Chondrocyte (in vitro differentiated cells): ENCODE results near the gene PIK3C2B. TPM values are rescaled to one million over a fixed set of nuclear protein-coding genes. Genes with fewer than 3 reads are reported as not detected.

ENCODE experiments used
- DNase-seq: peaks from one replicate; pipeline ENCODE4 v3.0.0; 2021; ENCODE audit warnings: mixed read lengths, low spot score
- H3K27ac Mint-ChIP-seq: one replicate; pipeline ENCODE4 v1.8.0; 2021; ENCODE audit warnings: mild to moderate bottlenecking, moderate library complexity, mixed read lengths; ENCODE audit not compliant: unreplicated experiment
- H3K27me3 Mint-ChIP-seq: 2 replicates; pipeline ENCODE4 v1.8.0; 2021; ENCODE audit warnings: low read depth, mixed read lengths
- H3K36me3 Mint-ChIP-seq: 2 replicates; pipeline ENCODE4 v1.8.0; 2021; ENCODE audit warnings: low read depth, mixed read lengths
- H3K4me1 Mint-ChIP-seq: 2 replicates; pipeline ENCODE4 v1.8.0; 2021; ENCODE audit warnings: low read depth, mild to moderate bottlenecking, mixed read lengths
- H3K4me3 Mint-ChIP-seq: one replicate; pipeline ENCODE4 v1.8.0; 2021; ENCODE audit warnings: mild to moderate bottlenecking, moderate library complexity, mixed read lengths; ENCODE audit not compliant: unreplicated experiment
- H3K9me3 Mint-ChIP-seq: 2 replicates; pipeline ENCODE4 v1.8.0; 2021; ENCODE audit warnings: low read depth, mixed read lengths
- total RNA-seq: library from RNA; stranded (reverse); gene quantifications from 3 replicates; pipeline ENCODE4 v1.2.1, GENCODE V29; 2021
- TF ChIP-seq, protein P1 (sequence below): fragments of 200-600 bp; sonication (generic); IDR thresholded peaks from 2 replicates; pipeline ENCODE4 v1.5.0; 2021; ENCODE audit warnings: antibody characterized with exemption, mild to moderate bottlenecking, moderate library complexity

PIK3C2B gene
- total RNA-seq, 1 donor from 2014 or later, result 19.5 TPM

DNA sequence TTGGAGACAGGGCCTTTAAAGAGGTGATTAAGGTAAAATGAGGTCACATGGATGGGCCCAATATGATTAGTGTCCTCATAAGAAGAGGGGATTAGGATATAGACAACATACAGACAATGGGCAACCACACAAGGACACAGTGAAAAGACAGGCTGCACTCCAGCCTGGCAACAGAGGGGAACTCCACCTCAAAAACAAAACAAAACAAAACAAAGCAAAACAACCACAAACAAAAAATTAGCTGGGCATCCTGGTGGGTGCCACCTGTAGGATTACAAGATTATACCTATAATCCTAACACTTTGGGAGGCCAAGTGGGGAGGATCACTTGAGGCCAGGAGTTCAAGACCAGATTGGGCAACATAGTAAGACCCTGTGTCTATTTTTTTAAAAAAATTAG is 16.8 kb upstream of the PIK3C2B start:
- H3K4me3 Mint-ChIP-seq, result no peak overlapping the region
- H3K9me3 Mint-ChIP-seq, result no peaks in the 10 kb centered on the region
- H3K27ac Mint-ChIP-seq, result no peak overlapping the region
- H3K36me3 Mint-ChIP-seq, result no peaks in the 10 kb centered on the region
- TF ChIP-seq, protein P1, sequence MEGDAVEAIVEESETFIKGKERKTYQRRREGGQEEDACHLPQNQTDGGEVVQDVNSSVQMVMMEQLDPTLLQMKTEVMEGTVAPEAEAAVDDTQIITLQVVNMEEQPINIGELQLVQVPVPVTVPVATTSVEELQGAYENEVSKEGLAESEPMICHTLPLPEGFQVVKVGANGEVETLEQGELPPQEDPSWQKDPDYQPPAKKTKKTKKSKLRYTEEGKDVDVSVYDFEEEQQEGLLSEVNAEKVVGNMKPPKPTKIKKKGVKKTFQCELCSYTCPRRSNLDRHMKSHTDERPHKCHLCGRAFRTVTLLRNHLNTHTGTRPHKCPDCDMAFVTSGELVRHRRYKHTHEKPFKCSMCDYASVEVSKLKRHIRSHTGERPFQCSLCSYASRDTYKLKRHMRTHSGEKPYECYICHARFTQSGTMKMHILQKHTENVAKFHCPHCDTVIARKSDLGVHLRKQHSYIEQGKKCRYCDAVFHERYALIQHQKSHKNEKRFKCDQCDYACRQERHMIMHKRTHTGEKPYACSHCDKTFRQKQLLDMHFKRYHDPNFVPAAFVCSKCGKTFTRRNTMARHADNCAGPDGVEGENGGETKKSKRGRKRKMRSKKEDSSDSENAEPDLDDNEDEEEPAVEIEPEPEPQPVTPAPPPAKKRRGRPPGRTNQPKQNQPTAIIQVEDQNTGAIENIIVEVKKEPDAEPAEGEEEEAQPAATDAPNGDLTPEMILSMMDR, result no peak
- H3K27me3 Mint-ChIP-seq, result no peaks in the 10 kb centered on the region
- H3K4me1 Mint-ChIP-seq, result peaks cover 13% of the 10 kb centered on the region
- no peak for DNase-seq

GRCh38 chr1:204509186-204509635 is 14.6 kb upstream of the PIK3C2B start:
- no peaks in the 10 kb centered on the region for H3K27me3 Mint-ChIP-seq
- no peaks in the 10 kb centered on the region for H3K9me3 Mint-ChIP-seq
- TF ChIP-seq, protein P1, result no peak
- peaks cover 18% of the 10 kb centered on the region for H3K4me1 Mint-ChIP-seq
- H3K27ac Mint-ChIP-seq, result no peak overlapping the region
- no peak for DNase-seq
- H3K36me3 Mint-ChIP-seq, result no peaks in the 10 kb centered on the region
- H3K4me3 Mint-ChIP-seq, result no peak overlapping the region

DNA sequence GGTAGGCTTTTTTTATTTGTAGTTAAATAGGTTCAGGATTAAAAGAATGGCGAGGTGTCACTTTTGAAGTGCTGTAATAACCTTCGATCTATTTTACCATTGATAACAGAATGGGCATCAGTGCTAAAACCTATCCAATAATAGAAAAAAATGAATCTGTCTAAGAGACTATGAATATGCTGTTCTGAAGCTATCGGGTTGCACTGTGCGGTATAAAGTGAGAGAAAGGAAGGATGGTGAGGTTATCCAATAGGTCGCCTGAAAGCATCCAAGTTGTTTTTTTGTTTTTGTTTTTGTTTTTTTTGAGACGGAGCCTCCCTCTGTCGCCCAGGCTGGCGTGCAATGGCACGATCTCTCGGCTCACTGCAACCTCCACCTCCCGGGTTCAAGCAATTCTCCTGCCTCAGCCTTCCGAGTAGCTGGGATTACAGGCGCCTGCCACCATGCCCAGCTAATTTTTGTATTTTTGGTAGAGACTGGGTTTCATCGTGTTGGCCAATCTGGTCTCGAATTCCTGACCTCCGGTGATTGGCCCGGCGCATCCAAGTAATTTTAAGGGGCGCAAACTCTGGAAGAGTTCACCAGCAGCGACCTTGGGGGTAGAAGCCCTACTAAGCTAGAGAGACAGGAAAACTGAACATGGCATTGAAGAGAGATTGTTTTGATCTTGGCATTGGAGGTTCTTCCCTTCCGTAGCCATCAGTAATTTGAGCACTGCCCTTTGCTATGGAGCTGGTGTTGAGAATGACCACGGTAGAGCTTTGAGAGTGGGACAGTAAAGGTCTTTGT is 12.9 kb upstream of the PIK3C2B start:
- Mint-ChIP-seq H3K27me3 (no peaks in the 10 kb centered on the region), H3K4me1 (peaks cover 21% of the 10 kb centered on the region), H3K36me3 (no peaks in the 10 kb centered on the region), H3K9me3 (no peaks in the 10 kb centered on the region), H3K27ac (peak overlapping the region; percentile 97), H3K4me3 (peak overlapping the region; percentile 92)
- TF ChIP-seq, protein P1, result no peak
- no peak for DNase-seq

DNA sequence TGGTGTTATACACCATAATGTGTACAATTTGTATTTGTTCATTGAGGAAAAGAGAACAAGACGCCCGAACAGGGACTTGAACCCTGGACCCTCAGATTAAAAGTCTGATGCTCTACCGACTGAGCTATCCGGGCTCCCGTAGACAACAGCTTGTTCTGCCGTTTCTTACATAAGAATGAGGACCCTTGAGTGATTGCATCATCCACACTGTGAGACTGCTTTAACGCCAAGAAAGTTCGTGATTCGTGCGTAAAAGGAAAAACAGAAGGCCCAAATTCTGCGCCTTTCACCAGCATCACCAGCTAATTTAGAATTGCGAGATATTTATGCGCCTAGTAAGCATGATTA is 12.3 kb upstream of the PIK3C2B start:
- H3K27ac Mint-ChIP-seq, result peak overlapping the region; percentile 97
- H3K36me3 Mint-ChIP-seq, result no peaks in the 10 kb centered on the region
- peak overlapping the region; percentile 92 for H3K4me3 Mint-ChIP-seq
- peaks cover 21% of the 10 kb centered on the region for H3K4me1 Mint-ChIP-seq
- DNase-seq, result no peak
- no peaks in the 10 kb centered on the region for H3K9me3 Mint-ChIP-seq
- no peaks in the 10 kb centered on the region for H3K27me3 Mint-ChIP-seq
- TF ChIP-seq, protein P1, result no peak

- TF ChIP-seq, protein P1, result no peak
- Mint-ChIP-seq H3K9me3 (no peaks in the 10 kb centered on the region), H3K4me1 (peaks cover 21% of the 10 kb centered on the region), H3K4me3 (peak overlapping the region; percentile 92), H3K27ac (peak overlapping the region; percentile 97), H3K27me3 (no peaks in the 10 kb centered on the region), H3K36me3 (no peaks in the 10 kb centered on the region)
- DNase-seq, result no peak
Observed at GRCh38 chr1:204506201-204506968, 11.8 kb upstream of the PIK3C2B start.
